K562 (cell line): ENCODE results near the gene CDK11A. TPM values are rescaled to one million over a fixed set of nuclear protein-coding genes. Genes with fewer than 3 reads are reported as not detected.
A peak's percentile ranks its signal among the peaks of the same experiment; 100 is the strongest.
"Not testable (repeated sequence)": the region's sequence is repeated elsewhere in the genome, so short reads cannot be mapped to it uniquely, and the experiment has no call there.

Experiments
- CBX3 ChIP-seq, 2 experiments: IDR thresholded peaks; 1 replicate in 1 of 2; 2 replicates in 1 of 2; pipeline ENCODE4 v1.6.1; 2012; ENCODE audit warnings: inconsistent platforms in 2 of 2, low read length in 2 of 2, borderline replicate concordance in 1 of 2, control low read depth in 1 of 2
- CGGBP1 ChIP-seq: fragments of 250-450 bp; sonication (Bioruptor Pico); IDR thresholded peaks from 2 replicates; pipeline ENCODE4 v1.9.0; 2021; ENCODE audit warnings: mild to moderate bottlenecking
- CREM ChIP-seq: IDR thresholded peaks from 2 replicates; pipeline ENCODE4 v1.6.1; 2014; ENCODE audit warnings: antibody characterized with exemption, low read depth
- CTBP1 ChIP-seq: fragments of 450-650 bp; IDR thresholded peaks from 2 replicates; pipeline ENCODE4 v1.6.1; 2016; ENCODE audit warnings: borderline replicate concordance
- ELF4 ChIP-seq: fragments of 450-650 bp; formaldehyde crosslinking; IDR thresholded peaks from 2 replicates; pipeline ENCODE4 v1.4.0; 2022; ENCODE audit warnings: missing genetic modification characterization
- ERF ChIP-seq: fragments of 450-650 bp; formaldehyde crosslinking; IDR thresholded peaks from 2 replicates; pipeline ENCODE4 v1.4.0; 2020; ENCODE audit warnings: mild to moderate bottlenecking, mixed read lengths
- ESRRA ChIP-seq: fragments of 450-650 bp; IDR thresholded peaks from 2 replicates; pipeline ENCODE4 v1.6.1; 2014; ENCODE audit warnings: low read depth, mild to moderate bottlenecking, moderate library complexity, borderline replicate concordance
- FOXK2 ChIP-seq, 2 experiments: fragments of 450-650 bp; IDR thresholded peaks in 1 of 2; conservative IDR thresholded peaks in 1 of 2; 2 replicates each; pipeline ENCODE4 v1.6.1; 2016; ENCODE audit warnings: low read depth in 2 of 2, mild to moderate bottlenecking in 1 of 2
- JUN ChIP-seq, 2 experiments: sonication (generic) in 1 of 2; formaldehyde crosslinking in 1 of 2; IDR thresholded peaks; 2 replicates each; pipeline versions ENCODE4 v1.6.1 to v1.8.0; 2012 to 2022; ENCODE audit warnings: borderline replicate concordance in 2 of 2, mild to moderate bottlenecking in 2 of 2, improper control_type of control experiment in 1 of 2, low read depth in 1 of 2, low read length in 1 of 2, missing genetic modification reagents in 1 of 2
- MTA1 ChIP-seq: fragments of 450-650 bp; IDR thresholded peaks from 2 replicates; pipeline ENCODE4 v1.6.1; 2017; ENCODE audit warnings: borderline replicate concordance
- NCOA1 ChIP-seq: fragments of 450-650 bp; IDR thresholded peaks from 2 replicates; pipeline ENCODE4 v1.6.1; 2016; ENCODE audit warnings: low read depth
- NRF1 ChIP-seq, 2 experiments: fragments of 450-650 bp; IDR thresholded peaks in 1 of 2; conservative IDR thresholded peaks in 1 of 2; 2 replicates each; pipeline ENCODE4 v1.6.1; 2014; ENCODE audit warnings: mild to moderate bottlenecking in 2 of 2
- PKNOX1 ChIP-seq: fragments of 450-650 bp; IDR thresholded peaks from 2 replicates; pipeline ENCODE4 v1.6.1; 2016
- POLR2A ChIP-seq: fragments of 450-650 bp; conservative IDR thresholded peaks from 2 replicates; pipeline ENCODE4 v1.6.1; 2016
- POLR2B ChIP-seq: fragments of 450-650 bp; IDR thresholded peaks from 2 replicates; pipeline ENCODE4 v1.6.1; 2018; ENCODE audit warnings: low read depth; ENCODE audit not compliant: partially characterized antibody
- POLR2G ChIP-seq: fragments of 200-400 bp; formaldehyde crosslinking; IDR thresholded peaks from 2 replicates; pipeline ENCODE4 v1.6.1; 2017; ENCODE audit warnings: low read depth, mild to moderate bottlenecking, antibody characterized with exemption, low read length, moderate library complexity
- RAD21 ChIP-seq, 2 experiments: fragments of 250-450 bp in 1 of 2; fragments of 450-650 bp in 1 of 2; sonication (Bioruptor Pico) in 1 of 2; formaldehyde crosslinking in 1 of 2; IDR thresholded peaks in 1 of 2; conservative IDR thresholded peaks in 1 of 2; 2 replicates each; pipeline versions ENCODE4 v1.4.0 to v1.8.0; 2020 to 2022; ENCODE audit warnings: mild to moderate bottlenecking in 2 of 2, moderate library complexity in 1 of 2
- STAT6 ChIP-seq: sonication (generic); formaldehyde crosslinking; IDR thresholded peaks from 2 replicates; pipeline ENCODE4 v1.8.1; 2023; ENCODE audit warnings: mild to moderate bottlenecking, missing genetic modification reagents
- ZBTB12 ChIP-seq: fragments of 250-450 bp; sonication (Bioruptor Pico); IDR thresholded peaks from 2 replicates; pipeline ENCODE4 v1.4.0; 2020
- ZBTB17 ChIP-seq: fragments of 450-650 bp; formaldehyde crosslinking; IDR thresholded peaks from 2 replicates; pipeline ENCODE4 v1.4.0; 2020; ENCODE audit warnings: mild to moderate bottlenecking
- ZNF316 ChIP-seq: fragments of 450-650 bp; IDR thresholded peaks from 2 replicates; pipeline ENCODE4 v1.6.1; 2016
- polyA plus RNA-seq, 8 experiments: library from polyadenylated mRNA; depleted of rRNA in 4 of 8; stranded (reverse) in 5 of 8; unstranded in 3 of 8; fragments of >200 nt; fragmentation: Nextera tagmentation in 2 of 8; fragmentation: Illumina TruSeq in 1 of 8; extraction: Ambion mirVana in 2 of 8; extraction: Trizol in 1 of 8; gene quantifications; 2 replicates each; pipeline versions ENCODE4 v1.2.1 to v1.2.3, GENCODE V29; 2011 to 2014; ENCODE audit warnings: inconsistent platforms in 1 of 8, missing spikeins in 1 of 8
- total RNA-seq, 7 experiments: library from RNA; depleted of rRNA in 6 of 7; stranded (reverse); fragments of >200 nt in 6 of 7; fragmentation: Illumina TruSeq in 2 of 7; extraction: Trizol in 2 of 7; gene quantifications; 2 replicates each; pipeline versions ENCODE4 v1.2.1 to v1.2.3, GENCODE V29; 2011 to 2021; ENCODE audit warnings: low replicate concordance in 1 of 7

CDK11A gene
- total and polyA plus RNA-seq, 9 of the 15 experiments (the other 6 are each of a cell fraction or from before 2014, with no cell fraction given): 4.5 to 71.0 (median 43.9) TPM

GRCh38 chr1:1658583-1659549 lies 65.3 kb downstream of the CDK11A start, which contains the start of gene CDK11B (continued):
- TF ChIP-seq ZBTB12 (CRISPR knock-in tag) (peak; percentile 99), POLR2G (peak; percentile 67), CREM (peak; percentile 98), NRF1 (conservative IDR thresholded peaks at IDR 0.05 in 1 of 2, IDR thresholded peaks at IDR 0.05 in 1 of 2) (peak; percentile 93 to 94), ELF4 (CRISPR knock-in tag) (peak; percentile 88), POLR2A (peak; percentile 81), ZBTB17 (peak; percentile 80), ERF (CRISPR knock-in tag) (0 out of 2 replicates have a peak, but pooled peaks have one; percentile 35), PKNOX1 (peak; percentile 33; the same call in 1 of the 2 replicates), NCOA1 (peak; percentile 83; the same call in 1 of the 2 replicates), ESRRA (peak; percentile 95), MTA1 (peak; percentile 100), STAT6 (peak; percentile 85; the same call in 1 of the 2 replicates), CTBP1 (peak; percentile 66; the same call in 1 of the 2 replicates), POLR2B (peak; percentile 45), CGGBP1 (CRISPR knock-in tag) (peak; percentile 94; the same call in 1 of the 2 replicates), ZNF316 (peak; percentile 49), CBX3 (IDR thresholded peaks at IDR 0.05; ENCODE audit: borderline replicate concordance in 1 of 2, low read length in 2 of 2) (0 out of 3 replicates have a peak, but pooled peaks of 1 of the 2 experiments have one; percentile 47), JUN (IDR thresholded peaks at IDR 0.05; ENCODE audit: borderline replicate concordance, low read depth, low read length) (peak; percentile 57; the same call in 1 of the 2 replicates), RAD21 (CRISPR knock-in tag; conservative IDR thresholded peaks at IDR 0.05 in 1 of 2, IDR thresholded peaks at IDR 0.05 in 1 of 2) (0 out of 4 replicates have a peak, but pooled peaks of 1 of the 2 experiments have one; percentile 4), FOXK2 (conservative IDR thresholded peaks at IDR 0.05 in 1 of 2, IDR thresholded peaks at IDR 0.05 in 1 of 2; ENCODE audit: low read depth in 2 of 2) (peak; percentile 96 to 99)
- not testable (repeated sequence) for TF ChIP-seq JUN (CRISPR knock-in tag; IDR thresholded peaks at IDR 0.05; ENCODE audit: borderline replicate concordance)
